HAP-1 (cell line): ENCODE results near the gene UST.
A peak's percentile ranks its signal among the peaks of the same experiment; 100 is the strongest.
"Not testable (repeated sequence)": the region's sequence is repeated elsewhere in the genome, so short reads cannot be mapped to it uniquely, and the experiment has no call there.

Source experiments
- DNase-seq, 2 experiments: peaks; one replicate each; pipeline ENCODE4 v3.0.0-alpha.2; 2016 to 2020; ENCODE audit warnings: low spot score in 2 of 2
- H3K27me3 ChIP-seq: fragments of 250-450 bp; sonication (Bioruptor Pico); 2 replicates; pipeline ENCODE4 v1.5.1; 2020; ENCODE audit warnings: low read depth, mild to moderate bottlenecking, moderate library complexity
- H3K36me3 ChIP-seq: fragments of 250-450 bp; sonication (Bioruptor Pico); replicated peaks from 2 replicates; pipeline ENCODE4 v1.5.1; 2020; ENCODE audit warnings: mild to moderate bottlenecking
- H3K4me1 ChIP-seq: fragments of 250-450 bp; sonication (Bioruptor Pico); 2 replicates; pipeline ENCODE4 v1.5.1; 2020; ENCODE audit warnings: mild to moderate bottlenecking
- H3K4me3 ChIP-seq: fragments of 250-450 bp; sonication (Bioruptor Pico); 2 replicates; pipeline ENCODE4 v1.5.1; 2020; ENCODE audit warnings: mild to moderate bottlenecking, moderate library complexity
- H3K9me3 ChIP-seq: fragments of 250-450 bp; sonication (Bioruptor Pico); 2 replicates; pipeline ENCODE4 v1.5.1; 2020; ENCODE audit warnings: mild to moderate bottlenecking, moderate library complexity
- in situ Hi-C: fragments of 300-500 bp; cut with MboI; formaldehyde crosslinking; loops from 3 replicates; pipeline ENCODE4 v1.14.3; 2020; ENCODE audit warnings: low sequenced_read_pairs, inconsistent platforms, mixed read lengths

Gene UST

DNA sequence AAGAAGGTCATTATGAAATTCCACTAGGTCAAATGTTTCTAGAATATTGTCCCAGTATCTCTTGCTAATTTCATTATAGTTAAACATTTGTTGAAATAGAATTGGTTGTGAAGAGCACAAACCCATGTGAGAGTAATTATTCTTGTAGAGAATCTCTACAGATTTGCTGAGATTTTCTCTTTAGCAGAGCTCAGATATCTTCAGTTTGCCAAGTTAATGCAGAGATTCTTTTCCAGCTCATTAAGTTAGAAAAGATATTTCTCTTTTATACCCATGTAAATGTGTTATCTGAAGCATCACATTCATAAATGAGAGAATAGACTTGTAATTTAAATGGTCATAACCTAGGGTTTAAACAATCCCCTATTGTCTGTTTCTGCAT is 338.7 kb downstream of the UST start:
- H3K9me3 ChIP-seq = no peaks in the 10 kb centered on the region
- no peak for DNase-seq
- H3K4me3 ChIP-seq = no peak overlapping the region
- in situ Hi-C loops = loop anchor here (25.0 kb wide), 1 partner anchor 427 kb away; no protein-coding TSS in a partner anchor
- H3K36me3 ChIP-seq = no peaks in the 10 kb centered on the region
- no peaks in the 10 kb centered on the region; the same call in 1 of the 2 replicates for H3K4me1 ChIP-seq
- H3K27me3 ChIP-seq = peaks cover 2% of the 10 kb centered on the region; the same call in 1 of the 2 replicates

DNA sequence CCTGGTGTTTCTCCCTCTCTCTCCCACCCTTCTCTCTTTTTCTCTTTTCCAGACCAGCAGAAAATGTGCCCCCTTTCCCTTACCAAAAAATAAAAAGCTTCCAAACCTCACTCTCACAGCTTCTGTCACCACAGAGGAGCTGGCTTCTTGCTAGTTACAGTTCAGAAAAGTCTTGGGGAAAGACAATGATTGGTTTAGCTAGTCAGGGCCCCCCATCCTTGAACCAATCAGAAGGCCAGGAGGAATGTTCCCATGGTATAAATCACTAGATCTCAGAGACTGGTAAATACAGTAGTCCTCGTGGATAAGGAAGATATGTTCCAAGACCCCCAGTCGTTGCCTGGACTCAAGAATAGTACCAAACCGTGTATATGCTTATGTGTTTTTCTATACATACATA is 339.5 kb downstream of the UST start:
- Histone ChIP-seq H3K27me3 (peaks cover 2% of the 10 kb centered on the region; the same call in 1 of the 2 replicates), H3K36me3 (no peaks in the 10 kb centered on the region), H3K4me1 (no peaks in the 10 kb centered on the region; the same call in 1 of the 2 replicates), H3K9me3 (no peaks in the 10 kb centered on the region), H3K4me3 (no peak overlapping the region)
- DNase-seq = no peak
- in situ Hi-C loops = loop anchor here (25.0 kb wide), 1 partner anchor 426 kb away; no protein-coding TSS in a partner anchor

DNA sequence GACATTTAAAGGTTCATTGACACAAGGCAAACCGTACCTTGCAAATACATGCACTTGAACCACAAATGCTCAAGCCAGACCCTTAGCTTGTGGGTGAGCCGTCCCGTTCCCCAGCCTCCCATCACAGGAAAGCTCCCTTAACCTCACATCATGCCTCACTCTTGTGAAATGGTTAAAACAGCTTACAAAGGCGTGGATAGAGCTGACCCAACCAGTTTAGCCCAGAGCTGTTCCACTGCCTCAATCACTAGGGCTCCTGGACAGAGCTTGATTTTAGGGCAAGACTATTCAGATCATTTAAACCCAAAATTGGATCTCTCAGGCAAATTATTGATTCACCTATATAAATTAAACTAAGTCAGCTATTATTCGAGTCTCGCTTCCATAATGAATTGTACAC is 341.1 kb downstream of the UST start:
- no peaks in the 10 kb centered on the region; the same call in 1 of the 2 replicates for H3K4me1 ChIP-seq
- DNase-seq = no peak

DNA sequence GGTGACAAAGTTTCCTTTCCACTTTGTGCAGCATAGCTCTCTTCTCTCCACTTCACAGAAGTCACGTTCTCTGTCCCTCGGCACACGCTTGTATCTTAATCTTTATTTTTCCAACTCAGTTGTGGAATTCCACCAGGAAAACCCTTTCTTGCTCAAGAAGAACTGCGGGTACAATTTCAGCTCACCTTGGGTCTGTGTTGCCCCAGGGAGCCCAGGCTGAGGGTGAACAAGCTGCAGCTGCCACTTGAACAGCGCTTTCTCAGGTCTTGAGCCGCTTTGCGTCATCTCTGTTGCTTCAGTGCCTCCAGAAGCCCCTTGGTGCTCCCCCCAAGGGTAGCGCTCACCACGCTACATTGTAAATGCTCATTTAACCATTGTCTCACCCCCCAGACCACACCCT is 341.5 kb downstream of the UST start:
- Histone ChIP-seq H3K9me3 (no peaks in the 10 kb centered on the region), H3K36me3 (no peaks in the 10 kb centered on the region), H3K27me3 (peaks cover 2% of the 10 kb centered on the region; the same call in 1 of the 2 replicates), H3K4me3 (no peak overlapping the region), H3K4me1 (no peaks in the 10 kb centered on the region; the same call in 1 of the 2 replicates)
- in situ Hi-C loops = loop anchor here (25.0 kb wide), 1 partner anchor 424 kb away; no protein-coding TSS in a partner anchor
- DNase-seq = no peak

More for the DNA sequence above, 341.1 kb downstream of the UST start:
- H3K9me3 ChIP-seq = no peaks in the 10 kb centered on the region
- in situ Hi-C loops = loop anchor here (25.0 kb wide), 1 partner anchor 424 kb away; no protein-coding TSS in a partner anchor
- peaks cover 2% of the 10 kb centered on the region; the same call in 1 of the 2 replicates for H3K27me3 ChIP-seq
- no peak overlapping the region for H3K4me3 ChIP-seq
- H3K36me3 ChIP-seq = no peaks in the 10 kb centered on the region

GRCh38 chr6:149089510-149089909 is 342.7 kb downstream of the UST start:
- Histone ChIP-seq H3K9me3 (no peaks in the 10 kb centered on the region), H3K4me3 (no peak overlapping the region), H3K27me3 (peaks cover 2% of the 10 kb centered on the region; the same call in 1 of the 2 replicates), H3K4me1 (peaks cover 2% of the 10 kb centered on the region), H3K36me3 (no peaks in the 10 kb centered on the region)
- in situ Hi-C loops = loop anchor here (25.0 kb wide), 1 partner anchor 423 kb away; no protein-coding TSS in a partner anchor
- no peak for DNase-seq

DNA sequence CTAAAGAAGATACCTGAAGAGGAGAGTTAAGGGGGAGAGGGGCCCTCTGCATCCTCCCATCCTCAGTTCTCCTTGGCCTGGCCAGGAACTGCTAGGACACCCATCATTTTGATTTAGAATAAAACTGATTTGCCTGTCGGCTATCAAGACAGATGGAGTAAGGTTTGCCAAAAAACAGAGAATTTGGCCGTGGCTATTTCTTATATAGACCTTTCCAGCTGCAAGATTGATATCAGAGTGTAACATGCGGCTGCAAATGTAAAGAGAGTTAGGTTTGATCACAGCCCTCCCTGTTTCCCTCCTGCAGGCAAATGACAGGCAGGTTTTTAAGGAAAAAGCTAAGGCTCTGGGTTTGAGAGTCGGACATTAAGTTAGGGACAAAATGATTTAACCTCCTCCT is 344.1 kb downstream of the UST start:
- Histone ChIP-seq H3K4me3 (no peak overlapping the region), H3K27me3 (no peaks in the 10 kb centered on the region), H3K9me3 (no peaks in the 10 kb centered on the region), H3K36me3 (no peaks in the 10 kb centered on the region), H3K4me1 (peaks cover 5% of the 10 kb centered on the region)
- in situ Hi-C loops = loop anchor here (25.0 kb wide), 1 partner anchor 421 kb away; no protein-coding TSS in a partner anchor
- DNase-seq = no peak

DNA sequence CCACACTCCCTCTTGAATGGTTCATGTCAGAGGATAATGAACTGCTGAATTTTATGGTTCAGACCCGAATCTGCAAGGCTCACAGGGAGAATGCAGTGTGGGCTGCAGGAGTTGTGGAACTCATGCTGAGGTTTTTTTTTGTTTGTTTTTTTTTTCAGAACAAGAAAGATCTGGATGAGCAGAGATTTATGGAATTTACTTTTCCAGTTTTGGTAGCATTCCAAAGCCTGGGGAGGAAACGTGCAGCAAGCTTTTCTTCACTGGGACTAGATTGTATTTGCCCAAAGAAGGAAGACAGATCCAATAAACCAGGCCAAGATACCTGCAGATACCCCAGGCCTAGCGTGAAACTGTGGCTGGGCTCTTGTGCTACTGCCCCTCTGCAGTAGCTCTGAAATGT is 346.8 kb downstream of the UST start:
- in situ Hi-C loops = loop anchor here (25.0 kb wide), 1 partner anchor 419 kb away; no protein-coding TSS in a partner anchor
- H3K4me3 ChIP-seq = no peak overlapping the region
- H3K9me3 ChIP-seq = no peaks in the 10 kb centered on the region; the same call in 1 of the 2 replicates
- H3K4me1 ChIP-seq = peaks cover 5% of the 10 kb centered on the region
- no peaks in the 10 kb centered on the region for H3K36me3 ChIP-seq
- H3K27me3 ChIP-seq = no peaks in the 10 kb centered on the region
- DNase-seq = no peak

- Histone ChIP-seq H3K4me1 (peaks cover 5% of the 10 kb centered on the region), H3K4me3 (no peak overlapping the region), H3K36me3 (no peaks in the 10 kb centered on the region), H3K27me3 (no peaks in the 10 kb centered on the region; the same call in 1 of the 2 replicates), H3K9me3 (peaks cover 2% of the 10 kb centered on the region; the same call in 1 of the 2 replicates)
- DNase-seq = peak; percentile 38 to 60
- in situ Hi-C loops = loop anchor here (25.0 kb wide), 1 partner anchor 418 kb away; no protein-coding TSS in a partner anchor
Measured at GRCh38 chr6:149094156-149094555, 347.3 kb downstream of the UST start.

GRCh38 chr6:149094934-149095351 is 348.1 kb downstream of the UST start:
- no peak for DNase-seq
- Histone ChIP-seq H3K27me3 (no peaks in the 10 kb centered on the region; the same call in 1 of the 2 replicates), H3K36me3 (no peaks in the 10 kb centered on the region), H3K4me3 (no peak overlapping the region), H3K9me3 (peaks cover 2% of the 10 kb centered on the region; the same call in 1 of the 2 replicates), H3K4me1 (peaks cover 5% of the 10 kb centered on the region)
- in situ Hi-C loops = loop anchor here (25.0 kb wide), 1 partner anchor 417 kb away; no protein-coding TSS in a partner anchor

DNA sequence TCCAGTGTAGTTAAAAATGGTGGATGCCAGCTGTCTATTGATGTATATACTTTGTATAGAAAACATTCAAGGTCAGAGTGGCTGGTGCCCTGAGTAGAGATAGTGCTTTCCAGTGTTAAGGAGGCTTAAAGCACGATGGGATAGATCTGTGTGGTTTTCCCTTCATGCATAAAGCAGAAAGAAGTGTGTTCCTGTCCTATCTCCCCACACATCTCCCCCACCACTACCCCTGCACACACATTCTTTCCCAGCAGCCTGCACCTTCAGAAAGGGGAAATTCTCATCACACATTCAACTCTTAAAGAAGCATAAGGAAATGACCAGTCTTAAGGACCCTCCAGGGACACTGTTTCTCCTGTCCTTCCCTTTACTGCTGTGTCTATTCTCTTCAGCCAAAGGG is 349.0 kb downstream of the UST start:
- peaks cover 2% of the 10 kb centered on the region; the same call in 1 of the 2 replicates for H3K9me3 ChIP-seq
- in situ Hi-C loops = loop anchor here (25.0 kb wide), 1 partner anchor 416 kb away; no protein-coding TSS in a partner anchor
- H3K4me1 ChIP-seq = peaks cover 5% of the 10 kb centered on the region
- H3K36me3 ChIP-seq = no peaks in the 10 kb centered on the region
- no peak for DNase-seq
- H3K27me3 ChIP-seq = no peaks in the 10 kb centered on the region; the same call in 1 of the 2 replicates
- H3K4me3 ChIP-seq = no peak overlapping the region

DNA sequence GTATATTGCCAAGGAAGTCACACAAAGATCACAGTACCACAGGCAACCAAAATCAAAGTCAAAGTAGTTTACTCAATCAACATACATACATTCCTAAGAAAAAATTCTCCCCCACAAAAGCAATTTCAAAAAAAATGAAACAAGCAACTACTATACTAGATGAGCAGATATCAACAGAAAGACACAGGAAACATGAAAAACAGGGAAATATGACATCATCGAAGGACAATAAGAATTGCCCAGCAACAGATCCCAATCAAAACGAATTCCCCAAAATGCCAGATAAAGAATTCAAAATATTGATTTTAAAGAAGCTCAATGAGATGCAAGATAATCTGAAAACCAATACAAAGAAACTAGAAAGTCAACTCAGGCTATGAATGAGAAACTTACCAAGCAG is 351.0 kb downstream of the UST start:
- H3K4me1 ChIP-seq = peaks cover 5% of the 10 kb centered on the region
- no peaks in the 10 kb centered on the region for H3K36me3 ChIP-seq
- H3K9me3 ChIP-seq = peaks cover 2% of the 10 kb centered on the region; the same call in 1 of the 2 replicates
- in situ Hi-C loops = loop anchor here (25.0 kb wide), 1 partner anchor 415 kb away; no protein-coding TSS in a partner anchor
- H3K27me3 ChIP-seq = no peaks in the 10 kb centered on the region; the same call in 1 of the 2 replicates
- H3K4me3 ChIP-seq = no peak overlapping the region
- no peak for DNase-seq

DNA sequence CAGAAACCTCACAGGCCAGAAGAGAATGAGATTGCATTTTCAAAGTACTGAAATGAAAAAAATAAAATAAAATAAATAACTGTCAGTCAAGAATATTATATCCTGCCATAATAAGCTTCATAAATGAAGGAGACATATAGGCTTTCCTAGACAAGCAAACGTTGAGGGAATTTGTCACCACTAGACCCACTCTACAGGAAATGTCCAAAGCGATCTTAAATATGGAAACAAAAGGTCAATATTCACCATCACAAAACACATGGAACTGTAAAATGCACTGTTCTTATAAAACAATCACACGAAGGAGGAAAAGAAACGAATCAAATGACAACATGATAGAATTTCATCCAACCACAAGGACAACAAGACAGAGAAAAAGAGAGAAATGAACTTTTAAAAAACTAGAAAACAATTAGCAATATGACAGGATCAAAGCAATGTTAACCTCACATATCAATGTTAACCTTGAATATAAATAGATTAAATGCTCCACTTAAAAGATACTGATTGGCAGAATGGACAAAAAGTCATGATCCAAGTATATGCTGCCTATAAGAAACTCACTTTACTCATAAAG is 352.0 kb downstream of the UST start:
- no peak for DNase-seq
- Histone ChIP-seq H3K4me1 (peaks cover 5% of the 10 kb centered on the region), H3K36me3 (no peaks in the 10 kb centered on the region), H3K4me3 (no peak overlapping the region), H3K9me3 (peaks cover 2% of the 10 kb centered on the region; the same call in 1 of the 2 replicates), H3K27me3 (no peaks in the 10 kb centered on the region; the same call in 1 of the 2 replicates)
- in situ Hi-C loops = loop anchor here (25.0 kb wide), 1 partner anchor 414 kb away; no protein-coding TSS in a partner anchor

- in situ Hi-C loops = no loop called here
- DNase-seq = no peak
- Histone ChIP-seq H3K4me3 (no peak overlapping the region), H3K27me3 (no peaks in the 10 kb centered on the region; the same call in 1 of the 2 replicates), H3K4me1 (no peaks in the 10 kb centered on the region), H3K36me3 (no peaks in the 10 kb centered on the region), H3K9me3 (peaks cover 2% of the 10 kb centered on the region; the same call in 1 of the 2 replicates)
Measured at GRCh38 chr6:149102324-149102723, 355.5 kb downstream of the UST start.

GRCh38 chr6:149103950-149104349 is 357.1 kb downstream of the UST start:
- H3K4me1 ChIP-seq, DNase-seq, in situ Hi-C loops, H3K9me3 ChIP-seq, H3K27me3 ChIP-seq, H3K36me3 ChIP-seq, H3K4me3 ChIP-seq: not testable (repeated sequence)
